HL-60 (cell line): ENCODE data around the gene COX6B2.

Experiments used
- DNase-seq, 2 experiments: peaks; one replicate each; pipeline ENCODE4 v3.0.0-alpha.2; 2010 to 2020; ENCODE audit warnings: low read depth in 1 of 2, low spot score in 1 of 2
- H3K27ac ChIP-seq: fragments of 250-450 bp; sonication (Bioruptor Pico); replicated peaks from 2 replicates; pipeline ENCODE4 v1.5.1; 2020; ENCODE audit warnings: mild to moderate bottlenecking, moderate library complexity
- H3K27me3 ChIP-seq: fragments of 250-450 bp; sonication (Bioruptor Pico); 2 replicates; pipeline ENCODE4 v1.5.1; 2021; ENCODE audit warnings: mild to moderate bottlenecking, moderate library complexity; ENCODE audit not compliant: insufficient read depth, poor library complexity, severe bottlenecking
- H3K4me3 ChIP-seq: replicated peaks from 2 replicates; pipeline ENCODE4 v1.5.1; 2011; ENCODE audit warnings: mild to moderate bottlenecking, control low read depth, low read length; ENCODE audit not compliant: insufficient read depth
- CTCF ChIP-seq: IDR thresholded peaks from one replicate; pipeline ENCODE4 v1.5.1; 2011; ENCODE audit warnings: low read length, control low read depth, inconsistent platforms; ENCODE audit not compliant: insufficient read depth
- GABPA ChIP-seq: IDR thresholded peaks from 2 replicates; pipeline ENCODE4 v1.6.1; 2012; ENCODE audit warnings: low read depth
- POLR2AphosphoS5 ChIP-seq: IDR thresholded peaks from 2 replicates; pipeline ENCODE4 v1.6.1; 2012; ENCODE audit warnings: low read depth
- SPI1 ChIP-seq: IDR thresholded peaks from 2 replicates; pipeline ENCODE4 v1.6.1; 2012; ENCODE audit warnings: low read depth, mild to moderate bottlenecking, borderline replicate concordance
- TF ChIP-seq, protein P1 (sequence below): IDR thresholded peaks from 2 replicates; pipeline ENCODE4 v1.6.1; 2012; ENCODE audit warnings: low read depth; ENCODE audit not compliant: insufficient replicate concordance

COX6B2 gene

GRCh38 chr19:55382013-55382412, 27.5 kb upstream of the COX6B2 start:
- TF ChIP-seq POLR2AphosphoS5 (no peak), SPI1 (no peak), GABPA (no peak), CTCF (no peak)
- TF ChIP-seq, protein P1, sequence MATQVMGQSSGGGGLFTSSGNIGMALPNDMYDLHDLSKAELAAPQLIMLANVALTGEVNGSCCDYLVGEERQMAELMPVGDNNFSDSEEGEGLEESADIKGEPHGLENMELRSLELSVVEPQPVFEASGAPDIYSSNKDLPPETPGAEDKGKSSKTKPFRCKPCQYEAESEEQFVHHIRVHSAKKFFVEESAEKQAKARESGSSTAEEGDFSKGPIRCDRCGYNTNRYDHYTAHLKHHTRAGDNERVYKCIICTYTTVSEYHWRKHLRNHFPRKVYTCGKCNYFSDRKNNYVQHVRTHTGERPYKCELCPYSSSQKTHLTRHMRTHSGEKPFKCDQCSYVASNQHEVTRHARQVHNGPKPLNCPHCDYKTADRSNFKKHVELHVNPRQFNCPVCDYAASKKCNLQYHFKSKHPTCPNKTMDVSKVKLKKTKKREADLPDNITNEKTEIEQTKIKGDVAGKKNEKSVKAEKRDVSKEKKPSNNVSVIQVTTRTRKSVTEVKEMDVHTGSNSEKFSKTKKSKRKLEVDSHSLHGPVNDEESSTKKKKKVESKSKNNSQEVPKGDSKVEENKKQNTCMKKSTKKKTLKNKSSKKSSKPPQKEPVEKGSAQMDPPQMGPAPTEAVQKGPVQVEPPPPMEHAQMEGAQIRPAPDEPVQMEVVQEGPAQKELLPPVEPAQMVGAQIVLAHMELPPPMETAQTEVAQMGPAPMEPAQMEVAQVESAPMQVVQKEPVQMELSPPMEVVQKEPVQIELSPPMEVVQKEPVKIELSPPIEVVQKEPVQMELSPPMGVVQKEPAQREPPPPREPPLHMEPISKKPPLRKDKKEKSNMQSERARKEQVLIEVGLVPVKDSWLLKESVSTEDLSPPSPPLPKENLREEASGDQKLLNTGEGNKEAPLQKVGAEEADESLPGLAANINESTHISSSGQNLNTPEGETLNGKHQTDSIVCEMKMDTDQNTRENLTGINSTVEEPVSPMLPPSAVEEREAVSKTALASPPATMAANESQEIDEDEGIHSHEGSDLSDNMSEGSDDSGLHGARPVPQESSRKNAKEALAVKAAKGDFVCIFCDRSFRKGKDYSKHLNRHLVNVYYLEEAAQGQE: no peak
- H3K27ac ChIP-seq: no peak overlapping the region

GRCh38 chr19:55379174-55379573, 24.7 kb upstream of the COX6B2 start:
- no peak for TF ChIP-seq POLR2AphosphoS5
- TF ChIP-seq CTCF: no peak
- TF ChIP-seq GABPA: no peak
- TF ChIP-seq, protein P1: no peak
- no peak for TF ChIP-seq SPI1
- no peak overlapping the region for H3K4me3 ChIP-seq
- peaks cover 15% of the 10 kb centered on the region for H3K27me3 ChIP-seq
- DNase-seq: no peak
- no peak overlapping the region for H3K27ac ChIP-seq

More at GRCh38 chr19:55382013-55382412, 27.5 kb upstream of the COX6B2 start:
- DNase-seq: no peak
- no peak overlapping the region for H3K4me3 ChIP-seq
- H3K27me3 ChIP-seq: peaks cover 5% of the 10 kb centered on the region

- no peak overlapping the region for H3K27ac ChIP-seq
- peaks cover 22% of the 10 kb centered on the region for H3K27me3 ChIP-seq
- DNase-seq: no peak
- H3K4me3 ChIP-seq: no peak overlapping the region
- TF ChIP-seq, protein P1: no peak
- TF ChIP-seq CTCF: no peak
- no peak for TF ChIP-seq POLR2AphosphoS5
- TF ChIP-seq SPI1: no peak
Observed at GRCh38 chr19:55377356-55378131, 23.0 kb upstream of the COX6B2 start.
